Parathyroid adenoma (tissue), 2 donors: ENCODE measurements around the gene CGAS.
"Not testable (repeated sequence)": the region's sequence is repeated elsewhere in the genome, so short reads cannot be mapped to it uniquely, and the experiment has no call there.

Source experiments
- H2AFZ ChIP-seq: fragments of 300-600 bp; sonication (generic); one replicate; pipeline ENCODE4 v1.7.0; 2017; ENCODE audit warnings: antibody characterized with exemption, mild to moderate bottlenecking
- H3K27ac ChIP-seq: fragments of 300-600 bp; sonication (generic); one replicate; pipeline ENCODE4 v1.7.0; 2017
- H3K27me3 ChIP-seq: fragments of 300-600 bp; sonication (generic); one replicate; pipeline ENCODE4 v1.7.0; 2017; ENCODE audit warnings: low read length; ENCODE audit not compliant: control insufficient read depth, insufficient read depth
- H3K36me3 ChIP-seq: fragments of 300-600 bp; sonication (generic); one replicate; pipeline ENCODE4 v1.7.0; 2017; ENCODE audit warnings: low read length; ENCODE audit not compliant: control insufficient read depth, insufficient read depth
- H3K4me1 ChIP-seq: fragments of 300-600 bp; sonication (generic); one replicate; pipeline ENCODE4 v1.7.0; 2017; ENCODE audit warnings: control low read depth
- H3K4me2 ChIP-seq: fragments of 300-600 bp; sonication (generic); one replicate; pipeline ENCODE4 v1.7.0; 2017; ENCODE audit warnings: low read length
- H3K4me3 ChIP-seq: fragments of 300-600 bp; sonication (generic); one replicate; pipeline ENCODE4 v1.7.0; 2017; ENCODE audit warnings: low read depth, low read length
- H3K79me2 ChIP-seq: fragments of 300-600 bp; sonication (generic); one replicate; pipeline ENCODE4 v1.7.0; 2017; ENCODE audit warnings: control low read depth
- H3K9ac ChIP-seq: fragments of 300-600 bp; sonication (generic); one replicate; pipeline ENCODE4 v1.7.0; 2017; ENCODE audit warnings: mild to moderate bottlenecking
- H3K9me3 ChIP-seq: fragments of 300-600 bp; sonication (generic); one replicate; pipeline ENCODE4 v1.7.0; 2017; ENCODE audit warnings: low read length; ENCODE audit not compliant: control insufficient read depth
- TF ChIP-seq, protein P1 (sequence below): fragments of 300-600 bp; sonication (generic); IDR thresholded peaks from one replicate; pipeline ENCODE4 v1.7.0; 2017; ENCODE audit warnings: antibody characterized with exemption, mild to moderate bottlenecking
- donor health status: primary hyperparathyroidism.

The CGAS gene

DNA sequence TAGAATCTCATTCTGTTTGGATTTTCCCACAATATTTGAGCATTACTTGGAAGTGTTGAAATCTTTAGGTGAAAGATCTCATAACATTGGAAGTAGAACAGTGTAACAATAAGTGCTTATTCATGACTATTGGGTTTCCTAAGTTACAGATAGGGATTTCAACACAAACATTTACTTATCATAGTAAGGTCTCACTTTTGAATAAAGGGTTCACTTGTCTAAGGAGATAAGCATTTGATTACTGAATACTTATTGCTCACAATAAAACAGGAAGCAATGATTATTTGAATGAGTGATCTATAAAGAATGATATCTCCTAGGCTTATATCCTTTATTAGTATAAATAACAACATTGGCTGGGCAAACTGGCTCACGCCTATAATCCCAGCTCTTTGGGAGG, 42.7 kb downstream of the CGAS start:
- Histone ChIP-seq H3K27me3 (no peaks in the 10 kb centered on the region), H3K9me3 (no peaks in the 10 kb centered on the region), H3K9ac (no peak overlapping the region), H3K36me3 (no peaks in the 10 kb centered on the region), H2AFZ (no peak overlapping the region), H3K4me2 (no peak overlapping the region), H3K4me1 (peaks cover 8% of the 10 kb centered on the region), H3K27ac (no peak overlapping the region), H3K4me3 (no peak overlapping the region), H3K79me2 (no peaks in the 10 kb centered on the region)
- TF ChIP-seq, protein P1, sequence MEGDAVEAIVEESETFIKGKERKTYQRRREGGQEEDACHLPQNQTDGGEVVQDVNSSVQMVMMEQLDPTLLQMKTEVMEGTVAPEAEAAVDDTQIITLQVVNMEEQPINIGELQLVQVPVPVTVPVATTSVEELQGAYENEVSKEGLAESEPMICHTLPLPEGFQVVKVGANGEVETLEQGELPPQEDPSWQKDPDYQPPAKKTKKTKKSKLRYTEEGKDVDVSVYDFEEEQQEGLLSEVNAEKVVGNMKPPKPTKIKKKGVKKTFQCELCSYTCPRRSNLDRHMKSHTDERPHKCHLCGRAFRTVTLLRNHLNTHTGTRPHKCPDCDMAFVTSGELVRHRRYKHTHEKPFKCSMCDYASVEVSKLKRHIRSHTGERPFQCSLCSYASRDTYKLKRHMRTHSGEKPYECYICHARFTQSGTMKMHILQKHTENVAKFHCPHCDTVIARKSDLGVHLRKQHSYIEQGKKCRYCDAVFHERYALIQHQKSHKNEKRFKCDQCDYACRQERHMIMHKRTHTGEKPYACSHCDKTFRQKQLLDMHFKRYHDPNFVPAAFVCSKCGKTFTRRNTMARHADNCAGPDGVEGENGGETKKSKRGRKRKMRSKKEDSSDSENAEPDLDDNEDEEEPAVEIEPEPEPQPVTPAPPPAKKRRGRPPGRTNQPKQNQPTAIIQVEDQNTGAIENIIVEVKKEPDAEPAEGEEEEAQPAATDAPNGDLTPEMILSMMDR: no peak

DNA sequence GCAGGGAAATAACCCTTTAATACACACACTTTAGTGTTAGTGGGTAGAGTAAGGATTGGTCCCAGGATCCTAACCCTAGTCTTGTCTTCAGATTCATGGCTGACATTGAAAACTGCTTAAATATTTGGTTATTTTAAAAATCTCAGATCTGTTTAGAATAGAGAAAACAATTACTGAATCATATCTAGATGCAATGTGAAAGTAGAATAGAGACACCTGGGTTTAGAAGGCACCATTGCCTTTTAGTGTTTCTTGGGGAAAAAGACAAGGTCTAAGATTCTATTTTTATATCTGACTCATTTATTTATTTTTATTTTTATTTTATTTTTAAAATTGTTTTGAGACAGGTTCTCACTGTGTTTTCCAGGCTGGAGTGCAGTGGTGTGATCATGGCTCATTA, 51.4 kb downstream of the CGAS start:
- H3K4me2 ChIP-seq: no peak overlapping the region

DNA sequence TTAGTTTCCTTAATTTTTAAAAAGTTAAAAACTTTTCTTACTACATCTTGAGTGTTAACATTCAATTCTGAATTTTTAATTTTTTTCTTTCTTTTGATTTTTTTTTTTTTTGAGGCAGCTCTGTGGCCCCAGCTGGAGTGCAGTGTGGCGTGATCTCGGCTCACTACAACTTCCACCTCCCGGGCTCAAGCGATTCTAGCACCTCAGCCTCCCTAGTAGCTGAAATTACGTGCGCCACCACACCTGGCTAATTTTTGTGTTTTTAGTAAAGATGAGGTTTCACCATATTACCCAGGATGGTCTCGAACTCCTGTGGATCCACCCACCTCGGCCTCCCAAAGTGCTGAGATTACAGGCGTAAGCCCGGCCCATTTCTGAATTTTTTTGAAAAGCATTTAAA, 56.2 kb downstream of the CGAS start:
- TF ChIP-seq, protein P1: no peak
- Histone ChIP-seq H3K4me1 (no peaks in the 10 kb centered on the region), H3K4me3 (no peak overlapping the region), H3K27me3 (no peaks in the 10 kb centered on the region), H3K79me2 (no peaks in the 10 kb centered on the region), H3K4me2 (no peak overlapping the region), H3K36me3 (no peaks in the 10 kb centered on the region), H3K9ac (no peak overlapping the region), H2AFZ (no peak overlapping the region), H3K9me3 (no peaks in the 10 kb centered on the region), H3K27ac (no peak overlapping the region)

More for the DNA sequence above, 51.4 kb downstream of the CGAS start:
- Histone ChIP-seq H3K4me1 (no peaks in the 10 kb centered on the region), H3K27ac (no peak overlapping the region), H3K9ac (no peak overlapping the region), H3K79me2 (no peaks in the 10 kb centered on the region), H3K36me3 (no peaks in the 10 kb centered on the region), H3K4me3 (no peak overlapping the region), H3K27me3 (no peaks in the 10 kb centered on the region), H2AFZ (no peak overlapping the region), H3K9me3 (no peaks in the 10 kb centered on the region)
- TF ChIP-seq, protein P1: no peak

DNA sequence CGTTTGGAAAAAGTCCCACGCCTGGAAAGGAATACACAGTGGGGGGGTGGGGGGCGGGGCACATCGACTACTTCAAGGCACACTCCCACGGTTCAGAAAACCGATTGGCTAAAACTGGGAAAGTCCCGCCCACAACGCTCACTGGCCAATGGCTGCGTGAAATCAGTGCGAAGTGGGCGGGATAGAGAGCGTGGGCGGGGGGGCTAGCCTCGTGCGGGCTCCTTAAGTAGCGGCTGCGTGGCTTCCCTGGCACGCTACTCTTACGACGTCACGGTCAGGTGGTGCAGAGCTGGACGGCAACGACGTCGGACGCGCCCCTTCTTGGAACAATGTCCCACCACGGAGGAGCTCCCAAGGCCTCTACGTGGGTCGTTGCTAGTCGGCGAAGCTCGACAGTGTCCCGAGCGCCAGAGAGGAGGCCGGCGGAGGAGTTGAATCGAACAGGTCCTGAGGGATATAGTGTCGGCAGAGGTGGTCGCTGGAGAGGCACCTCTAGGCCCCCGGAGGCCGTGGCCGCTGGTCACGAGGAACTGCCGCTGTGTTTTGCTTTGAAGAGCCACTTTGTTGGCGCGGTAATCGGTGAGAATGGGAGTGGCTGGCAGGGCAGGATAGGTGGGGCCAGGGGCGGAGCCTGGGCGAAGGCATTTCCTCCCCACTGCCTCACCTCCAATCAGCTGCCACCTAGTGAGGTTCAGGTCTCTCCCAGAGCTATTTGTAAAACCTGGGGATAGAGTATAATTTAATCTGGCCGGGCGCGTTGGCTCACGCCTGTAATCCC, 57.3 kb downstream of the CGAS start, which contains the start of gene DDX43:
TSS of gene DDX43 (plus strand) at position 252 of the 778 bp plus-strand sequence. CDS start at position 330, 78 bp downstream.
- TF ChIP-seq, protein P1: no peak
- no peaks in the 10 kb centered on the region for H3K36me3 ChIP-seq
- peak within 1 kb of the TSS; percentile 45 for H3K4me2 ChIP-seq
- no peaks in the 10 kb centered on the region for H3K4me1 ChIP-seq
- no peaks in the 10 kb centered on the region for H3K27me3 ChIP-seq
- no peak within 1 kb of the TSS for H3K27ac ChIP-seq
- H3K9me3 ChIP-seq: no peaks in the 10 kb centered on the region
- no peak within 1 kb of the TSS for H3K9ac ChIP-seq
- H3K4me3 ChIP-seq: no peak within 1 kb of the TSS
- no peaks in the 10 kb centered on the region for H3K79me2 ChIP-seq
- peak within 1 kb of the TSS; percentile 55 for H2AFZ ChIP-seq

DNA sequence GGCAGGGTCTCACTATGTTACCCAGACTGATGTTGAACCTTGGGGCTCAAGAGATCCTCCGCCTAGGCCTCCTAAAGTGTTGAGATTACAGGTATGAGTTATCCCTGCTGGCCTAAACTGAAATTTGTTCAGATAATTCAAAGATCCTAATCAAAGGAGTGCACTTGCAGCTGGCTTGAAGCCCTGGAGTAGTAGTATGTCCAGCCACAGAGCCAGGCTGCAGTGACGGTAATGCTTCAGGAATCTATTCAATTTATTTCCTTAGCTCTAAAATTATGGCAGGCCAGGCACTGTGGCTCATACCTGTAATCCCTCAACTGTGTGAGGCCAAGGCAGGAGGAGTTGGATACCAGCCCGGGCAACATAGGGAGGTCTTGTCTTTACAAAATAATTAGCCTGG, 58.8 kb downstream of the CGAS start:
- Histone ChIP-seq H3K9me3 (no peaks in the 10 kb centered on the region), H3K27me3 (no peaks in the 10 kb centered on the region), H3K4me2 (no peak overlapping the region), H3K4me3 (no peak overlapping the region), H3K27ac (no peak overlapping the region), H3K4me1 (no peaks in the 10 kb centered on the region), H3K79me2 (no peaks in the 10 kb centered on the region), H3K36me3 (no peaks in the 10 kb centered on the region), H2AFZ (peak overlapping the region; percentile 14), H3K9ac (no peak overlapping the region)
- TF ChIP-seq, protein P1: no peak

DNA sequence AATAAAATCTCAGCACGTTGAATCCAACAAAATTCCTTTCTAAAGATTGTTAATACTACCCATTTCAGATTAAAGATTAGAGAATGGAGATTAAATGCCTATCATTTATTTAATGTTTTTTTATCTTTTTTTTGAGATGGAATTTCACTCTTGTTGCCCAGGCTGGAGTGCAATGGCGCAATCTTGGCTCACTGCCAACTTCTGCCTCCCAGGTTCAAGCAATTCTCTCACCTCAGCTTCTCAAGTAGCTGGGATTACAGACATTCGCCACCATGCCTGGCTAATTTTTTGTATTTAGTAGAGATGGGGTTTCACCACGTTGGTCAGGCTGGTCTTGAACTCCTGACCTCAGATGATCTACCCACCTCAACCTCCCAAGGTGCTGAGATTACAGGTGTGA, 59.9 kb downstream of the CGAS start:
- not testable (repeated sequence) for H3K9ac ChIP-seq, H3K4me2 ChIP-seq, H3K27ac ChIP-seq, H3K9me3 ChIP-seq, H3K36me3 ChIP-seq, H3K4me1 ChIP-seq, H3K4me3 ChIP-seq, H2AFZ ChIP-seq, H3K79me2 ChIP-seq, H3K27me3 ChIP-seq
